DND-41 (cell line): ENCODE measurements around the gene BBS1.

Experiments
- ATAC-seq: fragments of 200-7000 bp; cut with Tn5 transposase; 3 replicates; pipeline ENCODE4 v1.9.1; 2021; ENCODE audit warnings: low read depth; ENCODE audit not compliant: insufficient read depth
- DNase-seq: peaks from one replicate; pipeline ENCODE4 v3.0.0-alpha.2; 2020
- H2AFZ ChIP-seq: 2 replicates; pipeline ENCODE4 v1.6.0; 2012; ENCODE audit warnings: low read depth, low read length
- H3K27ac ChIP-seq: 2 replicates; pipeline ENCODE4 v1.5.1; 2012; ENCODE audit warnings: low read length, inconsistent platforms
- H3K27me3 ChIP-seq: fragments of 200-600 bp; sonication (generic); 2 replicates; pipeline ENCODE4 v1.6.0; 2012; ENCODE audit warnings: low read length, mild to moderate bottlenecking, inconsistent platforms; ENCODE audit not compliant: insufficient read depth, poor library complexity
- H3K36me3 ChIP-seq: 2 replicates; pipeline ENCODE4 v1.5.1; 2012; ENCODE audit warnings: low read length, inconsistent platforms; ENCODE audit not compliant: insufficient read depth
- H3K4me1 ChIP-seq: 2 replicates; pipeline ENCODE4 v1.5.1; 2012; ENCODE audit warnings: mild to moderate bottlenecking, low read length; ENCODE audit not compliant: insufficient read depth
- H3K4me2 ChIP-seq: 2 replicates; pipeline ENCODE4 v1.6.0; 2012; ENCODE audit warnings: mild to moderate bottlenecking, moderate library complexity, low read length, inconsistent platforms; ENCODE audit not compliant: insufficient read depth
- H3K4me3 ChIP-seq, 2 experiments: fragments of 200-600 bp in 1 of 2; shearing (Covaris generic) in 1 of 2; 2 replicates each; pipeline ENCODE4 v1.5.1; 2012 to 2016; ENCODE audit warnings: inconsistent platforms in 2 of 2, low read length in 2 of 2, mild to moderate bottlenecking in 2 of 2, low read depth in 1 of 2, moderate library complexity in 1 of 2
- H3K79me2 ChIP-seq: 2 replicates; pipeline ENCODE4 v1.6.0; 2012; ENCODE audit warnings: low read length, inconsistent platforms; ENCODE audit not compliant: insufficient read depth
- H3K9ac ChIP-seq: 2 replicates; pipeline ENCODE4 v1.6.0; 2012; ENCODE audit warnings: low read depth, mild to moderate bottlenecking, inconsistent platforms, low read length, moderate library complexity
- H3K9me3 ChIP-seq: 2 replicates; pipeline ENCODE4 v1.5.1; 2012; ENCODE audit warnings: low read length, moderate library complexity, mild to moderate bottlenecking, inconsistent platforms; ENCODE audit not compliant: insufficient read depth, severe bottlenecking
- H4K20me1 ChIP-seq: 2 replicates; pipeline ENCODE4 v1.6.0; 2012; ENCODE audit warnings: low read length; ENCODE audit not compliant: insufficient read depth
- CTCF ChIP-seq: IDR thresholded peaks from 2 replicates; pipeline ENCODE4 v1.5.1; 2012; ENCODE audit warnings: borderline replicate concordance, low read length, moderate library complexity, mild to moderate bottlenecking; ENCODE audit not compliant: poor library complexity, severe bottlenecking; ENCODE audit errors: extremely low read depth
- EZH2 ChIP-seq: IDR thresholded peaks from 3 replicates; pipeline ENCODE4 v1.6.1; 2012; ENCODE audit warnings: borderline replicate concordance, low read depth, mild to moderate bottlenecking, moderate library complexity, low read length, inconsistent platforms; ENCODE audit not compliant: severe bottlenecking

The BBS1 gene

GRCh38 chr11:66488957-66489356 lies 21.5 kb upstream of the BBS1 start:
- no peaks in the 10 kb centered on the region for H3K9me3 ChIP-seq
- H4K20me1 ChIP-seq: peaks cover 13% of the 10 kb centered on the region; the same call in 1 of the 2 replicates
- no peak for DNase-seq
- H3K9ac ChIP-seq: no peak overlapping the region
- no peak overlapping the region for H3K4me2 ChIP-seq
- no peaks in the 10 kb centered on the region for H3K27me3 ChIP-seq
- H3K4me3 ChIP-seq: no peak overlapping the region
- H3K27ac ChIP-seq: no peak overlapping the region
- ATAC-seq: no peak
- H3K36me3 ChIP-seq: peaks cover 71% of the 10 kb centered on the region
- no peaks in the 10 kb centered on the region for H3K79me2 ChIP-seq
- H3K4me1 ChIP-seq: no peaks in the 10 kb centered on the region
- TF ChIP-seq EZH2 (no peak), CTCF (no peak)
- no peak overlapping the region for H2AFZ ChIP-seq

- Histone ChIP-seq H3K9ac (no peak overlapping the region), H3K27ac (no peak overlapping the region), H3K79me2 (no peaks in the 10 kb centered on the region), H3K4me1 (no peaks in the 10 kb centered on the region), H3K4me2 (no peak overlapping the region), H4K20me1 (peaks cover 13% of the 10 kb centered on the region), H3K27me3 (no peaks in the 10 kb centered on the region), H3K36me3 (peaks cover 77% of the 10 kb centered on the region), H2AFZ (no peak overlapping the region), H3K9me3 (no peaks in the 10 kb centered on the region), H3K4me3 (no peak overlapping the region)
- DNase-seq (no peak), ATAC-seq (no peak)
- TF ChIP-seq EZH2 (no peak), CTCF (no peak)
These were observed 20.8 kb upstream of the BBS1 start for GRCh38 chr11:66489636-66490035.

GRCh38 chr11:66491315-66491935 lies 19.0 kb upstream of the BBS1 start:
- H3K36me3 ChIP-seq: peaks cover 80% of the 10 kb centered on the region
- H4K20me1 ChIP-seq: peaks cover 9% of the 10 kb centered on the region
- no peak overlapping the region for H3K27ac ChIP-seq
- H3K4me1 ChIP-seq: no peaks in the 10 kb centered on the region
- no peaks in the 10 kb centered on the region for H3K79me2 ChIP-seq
- no peak overlapping the region for H3K4me2 ChIP-seq
- H3K27me3 ChIP-seq: no peaks in the 10 kb centered on the region
- H3K4me3 ChIP-seq: no peak overlapping the region
- no peak overlapping the region for H3K9ac ChIP-seq
- no peak overlapping the region for H2AFZ ChIP-seq
- peak; percentile 32; the same call in 1 of the 3 replicates for ATAC-seq
- TF ChIP-seq EZH2 (no peak), CTCF (peak; percentile 43)
- no peaks in the 10 kb centered on the region for H3K9me3 ChIP-seq
- no peak for DNase-seq
